GM18508 (cell line): Measurements from ENCODE around the gene EDC4.

Experiments
- ATAC-seq: cut with Tn5 transposase; IDR thresholded peaks from one replicate; pipeline ENCODE4 v1.9.1; 2021; ENCODE audit warnings: moderate number of reproducible peaks; ENCODE audit not compliant: insufficient read depth, unreplicated experiment

The EDC4 gene

DNA sequence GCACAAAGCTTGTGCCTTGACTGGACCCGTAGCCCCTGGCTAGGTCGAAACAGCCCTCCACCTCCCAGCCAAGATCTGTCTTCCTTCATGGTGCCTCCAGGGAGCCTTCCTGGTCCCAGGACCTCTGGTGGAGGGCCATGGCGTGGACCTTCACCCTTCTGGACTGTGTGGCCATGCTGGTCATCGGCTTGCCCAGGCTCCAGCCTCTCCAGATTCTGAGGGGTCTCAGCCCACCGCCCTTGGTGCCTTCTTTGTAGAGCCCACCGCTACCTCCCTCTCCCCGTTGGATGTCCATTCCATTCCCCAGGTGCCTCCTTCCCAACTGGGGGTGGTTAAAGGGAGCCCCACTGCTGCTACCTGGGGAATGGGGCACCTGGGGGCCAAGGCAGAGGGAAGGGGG is 55.3 kb downstream of the EDC4 start:
- ATAC-seq = no peak

GRCh38 chr16:67928561-67929364 is 55.9 kb downstream of the EDC4 start:
- ATAC-seq = no peak

DNA sequence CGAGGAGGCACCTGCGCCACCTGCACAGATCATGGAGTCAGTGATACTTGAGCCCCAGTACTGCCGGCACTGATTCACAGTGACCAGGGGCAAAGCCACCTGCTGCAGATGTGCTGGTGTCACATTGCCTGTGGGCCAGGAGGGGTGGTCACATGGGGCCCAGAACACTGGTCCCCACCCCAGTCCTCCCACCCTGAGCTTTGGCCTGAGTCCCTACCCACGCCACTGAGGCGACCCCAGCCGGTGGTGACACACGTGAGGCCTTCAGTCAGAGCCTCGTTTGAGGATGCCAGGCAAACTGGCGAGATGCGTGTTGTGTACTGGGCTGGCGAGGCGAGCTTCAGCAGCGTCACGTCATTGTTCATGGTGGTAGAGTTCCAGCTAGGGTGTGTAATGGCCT is 57.3 kb downstream of the EDC4 start:
- no peak for ATAC-seq

DNA sequence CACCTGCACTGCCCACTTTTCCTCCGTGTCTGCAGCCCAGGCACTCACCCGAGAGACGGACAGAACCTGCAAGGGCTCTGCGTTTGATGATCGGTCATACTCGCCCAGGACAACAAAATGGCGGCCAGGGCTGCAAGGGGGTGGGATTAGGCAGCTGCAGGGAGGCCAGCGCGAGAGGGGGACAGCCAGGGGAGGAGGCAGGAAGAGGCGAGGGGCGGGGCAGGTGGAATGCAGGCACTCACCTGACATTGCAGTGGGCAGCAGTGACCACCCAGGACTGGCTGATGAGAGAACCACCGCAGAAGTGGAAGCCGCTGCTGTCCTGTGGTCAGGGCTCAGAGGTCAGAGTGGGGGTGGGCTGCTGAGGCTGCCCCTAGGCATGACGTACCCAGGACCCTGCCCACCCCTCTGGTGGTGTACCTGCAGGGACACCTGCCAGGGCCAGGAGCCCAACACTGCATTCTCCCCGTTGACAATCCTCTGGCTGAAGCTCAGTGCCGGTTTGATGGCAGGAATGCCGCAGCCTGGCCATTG is 57.9 kb downstream of the EDC4 start:
- ATAC-seq = no peak
